ENCODE measurements around the gene BCL11B.

The BCL11B gene

GRCh38 chr14:99155173-99156089 lies 116.6 kb downstream of the BCL11B start:
- no peak for DNase-seq

- no peak for DNase-seq
Observed at GRCh38 chr14:99150236-99150635, 121.8 kb downstream of the BCL11B start.

- DNase-seq = no peak
Observed at GRCh38 chr14:99148861-99149610, 123.0 kb downstream of the BCL11B start.

- no peak for DNase-seq
Observed at GRCh38 chr14:99148131-99148530, 123.9 kb downstream of the BCL11B start.

- no peak for DNase-seq
Observed at GRCh38 chr14:99147366-99147740, 124.6 kb downstream of the BCL11B start.

- no peak for DNase-seq
Observed at GRCh38 chr14:99146616-99147365, 125.2 kb downstream of the BCL11B start.

- DNase-seq = no peak
Observed at GRCh38 chr14:99145307-99145706, 126.7 kb downstream of the BCL11B start.

GRCh38 chr14:99143793-99144192 lies 128.2 kb downstream of the BCL11B start:
- no peak for DNase-seq

GRCh38 chr14:99143126-99143525 lies 128.9 kb downstream of the BCL11B start:
- no peak for DNase-seq

- DNase-seq = no peak
Observed at GRCh38 chr14:99141236-99141635, 130.8 kb downstream of the BCL11B start.

GRCh38 chr14:99138999-99139865 lies 132.8 kb downstream of the BCL11B start:
- no peak for DNase-seq

- DNase-seq = no peak
Observed at GRCh38 chr14:99137913-99138571, 134.0 kb downstream of the BCL11B start.

GRCh38 chr14:99137001-99137700 lies 134.8 kb downstream of the BCL11B start:
- no peak for DNase-seq

- no peak for DNase-seq
Observed at GRCh38 chr14:99136401-99136800, 135.6 kb downstream of the BCL11B start.

GRCh38 chr14:99136047-99136400 lies 136.0 kb downstream of the BCL11B start:
- DNase-seq = no peak

GRCh38 chr14:99134516-99135046 lies 137.4 kb downstream of the BCL11B start:
- DNase-seq = no peak

- no peak for DNase-seq
Observed at GRCh38 chr14:99133636-99134515, 138.1 kb downstream of the BCL11B start.

GRCh38 chr14:99132821-99133635 lies 139.0 kb downstream of the BCL11B start:
- DNase-seq = no peak
